Stimulated activated naive CD8-positive, alpha-beta T cell treated with anti-CD3 and anti-CD28 coated beads, Interleukin-15, Interleukin-2, amounts not matched to agents 100 U/mL and 50 U/mL, for 24 hours (primary cell): Measurements from ENCODE around the gene BTK.
"Not testable (repeated sequence)": the region's sequence is repeated elsewhere in the genome, so short reads cannot be mapped to it uniquely, and the experiment has no call there.

Experiments used
- ATAC-seq: fragments of 150-1000 bp; cut with Tn5 transposase; one replicate; pipeline ENCODE4 v1.10.0; 2021
- DNase-seq: peaks from one replicate; pipeline ENCODE4 v3.0.0; 2021

BTK gene

DNA sequence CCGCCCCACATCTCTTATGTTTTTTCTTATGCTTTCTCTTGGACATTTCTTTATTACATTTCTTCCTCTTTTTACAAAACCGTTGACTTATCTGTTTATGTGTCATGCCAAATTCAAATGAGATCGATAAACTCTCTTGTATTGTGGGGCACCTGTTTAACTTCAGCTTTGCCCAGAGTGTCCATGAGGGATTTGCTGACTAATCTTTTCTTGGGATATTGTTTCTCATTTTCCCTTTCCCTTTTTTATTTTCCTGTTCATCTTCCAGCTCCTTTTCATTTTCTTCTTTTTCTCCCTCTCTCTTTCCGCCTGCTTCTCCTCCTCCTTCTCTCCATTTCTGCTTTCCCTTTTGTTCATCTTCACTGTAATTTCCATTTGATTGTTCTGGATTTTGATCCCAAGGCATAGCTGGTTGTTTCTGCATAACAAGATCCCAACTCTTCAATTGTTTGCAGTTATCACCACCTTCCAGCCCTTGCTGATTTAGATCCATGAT is 48.2 kb downstream of the BTK start:
- DNase-seq (no peak), ATAC-seq (no peak)

GRCh38 chrX:101334310-101334709 is 51.7 kb downstream of the BTK start:
- not testable (repeated sequence) for DNase-seq, ATAC-seq

DNA sequence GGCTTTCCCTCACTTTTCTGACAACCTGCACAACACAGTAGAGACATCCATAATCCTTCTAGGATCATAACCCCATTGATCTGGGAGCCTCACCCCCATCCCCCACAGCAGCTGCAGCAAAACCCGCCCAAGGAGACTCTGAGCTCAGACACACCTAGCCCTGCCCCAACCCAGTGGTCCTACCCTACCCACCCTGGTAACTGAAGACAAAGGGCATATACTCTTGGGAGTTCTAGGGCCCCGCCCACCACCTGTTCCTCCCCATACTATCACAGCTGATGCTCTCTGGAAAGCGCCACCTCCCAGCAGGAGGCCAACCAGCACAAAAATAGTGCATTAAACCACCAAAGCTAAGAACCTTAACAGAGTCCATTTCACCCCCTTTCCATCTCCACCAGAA is 59.4 kb downstream of the BTK start:
- ATAC-seq, DNase-seq: not testable (repeated sequence)

GRCh38 chrX:101303790-101304189 is 82.2 kb downstream of the BTK start:
- ATAC-seq, result no peak
- DNase-seq, result no peak
